Adrenal gland (tissue), 12 donors: ENCODE measurements around the gene ANAPC16. TPM values are rescaled to one million over a fixed set of nuclear protein-coding genes. Genes with fewer than 3 reads are reported as not detected.
"Not testable (repeated sequence)": the region's sequence is repeated elsewhere in the genome, so short reads cannot be mapped to it uniquely, and the experiment has no call there.

Source experiments
- DNase-seq, 7 donors: peaks; one replicate each; pipeline ENCODE4 v3.0.0-alpha.2; 2019 to 2020
- H3K27ac ChIP-seq, 5 donors: fragments of 200-600 bp; sonication (generic) in 4 of 5; 1 replicate in 3 of 5; 2 replicates in 2 of 5; pipeline versions ENCODE4 v1.5.1 to v1.8.0; 2016 to 2020; ENCODE audit warnings: mild to moderate bottlenecking in 1 of 5
- H3K27me3 ChIP-seq: fragments of 200-600 bp; 2 replicates; pipeline ENCODE4 v1.8.0; 2021
- H3K36me3 ChIP-seq, 2 donors: fragments of 200-600 bp; replicated peaks in 1 of 2; 1 replicate in 1 of 2; 2 replicates in 1 of 2; pipeline versions ENCODE4 v1.5.1 to v1.8.0; 2018 to 2022
- H3K4me1 ChIP-seq, 2 donors: fragments of 200-600 bp; replicated peaks in 1 of 2; 1 replicate in 1 of 2; 2 replicates in 1 of 2; pipeline versions ENCODE4 v1.5.1 to v1.8.0; 2018 to 2021
- H3K4me3 ChIP-seq, 4 donors: fragments of 200-600 bp; sonication (generic) in 3 of 4; one replicate each; pipeline ENCODE4 v1.5.1; 2016 to 2018
- H3K9me3 ChIP-seq, 3 donors: fragments of 200-600 bp; sonication (generic) in 1 of 3; replicated peaks in 1 of 3; 1 replicate in 2 of 3; 2 replicates in 1 of 3; pipeline versions ENCODE4 v1.5.1 to v1.8.0; 2016 to 2021
- POLR2A ChIP-seq, 2 donors: fragments of 450-650 bp; IDR thresholded peaks; one replicate each; pipeline ENCODE4 v1.6.1; 2017; ENCODE audit warnings: antibody characterized with exemption in 2 of 2, mild to moderate bottlenecking in 2 of 2, moderate library complexity in 1 of 2
- WGBS, 4 donors: extraction: QIAGEN DNeasy Blood & Tissue Kit in 2 of 4; methylation state at CpG; one replicate each; pipeline versions ENCODE4 v1.1.5 to v1.1.7; 2013 to 2017; 5-methylcytosine and 5-hydroxymethylcytosine counted together
- intact Hi-C, 2 donors: fragments of 100-400 bp; cut with DNase I; formaldehyde crosslinking; loops; one replicate each; pipeline versions ENCODE4 v1.14.1 to v1.15.0; 2022 to 2023
- polyA plus RNA-seq, 3 donors: library from polyadenylated mRNA; stranded (reverse); fragments of 200-250 nt in 2 of 3; fragments of 350-450 nt in 1 of 3; fragmentation: Illumina TruSeq in 1 of 3; extraction: RNeasy Lipid Tissue Mini Kit (QIAGEN cat#74804) in 1 of 3; gene quantifications; one replicate each; pipeline ENCODE4 v1.2.3, GENCODE V29; 2013 to 2014
- total RNA-seq, 9 donors: library from RNA; depleted of rRNA in 4 of 9; stranded (reverse); fragments of >200 nt in 4 of 9; fragments of 120-200 nt in 1 of 9; fragmentation: NEBNext Ultra II Directional in 1 of 9; extraction: Animal tissue kit (Norgen Biotek cat#: 25700) in 1 of 9; gene quantifications; one replicate each; pipeline versions ENCODE4 v1.1.0 to v1.2.4, GENCODE V29; 2013 to 2023
- TF ChIP-seq, protein P1 (sequence below), 6 experiments: fragments of 450-650 bp in 4 of 6; fragments of 200-600 bp in 2 of 6; sonication (generic) in 1 of 6; IDR thresholded peaks; 1 replicate in 5 of 6; 2 replicates in 1 of 6; pipeline versions ENCODE4 v1.5.1 to v1.8.0; 2016 to 2021; ENCODE audit warnings: antibody characterized with exemption in 6 of 6, mild to moderate bottlenecking in 2 of 6, moderate library complexity in 1 of 6
- donor health status: healthy with polysubstance abuse.
- donor health status: Bipolar disorder and iron deficiency.
- donor health status: DM: yes; HTN: yes; CAD: no.
- donor health status: DM: no; HTN: no; CAD: no.
- donor health status: DM: no; HTN: no; CAD: no.
- donor health status: DM: yes; HTN: yes; CAD: no.

The ANAPC16 gene
- total and polyA plus RNA-seq, 12 donors, result 69.1 to 186 (median 139) TPM

DNA sequence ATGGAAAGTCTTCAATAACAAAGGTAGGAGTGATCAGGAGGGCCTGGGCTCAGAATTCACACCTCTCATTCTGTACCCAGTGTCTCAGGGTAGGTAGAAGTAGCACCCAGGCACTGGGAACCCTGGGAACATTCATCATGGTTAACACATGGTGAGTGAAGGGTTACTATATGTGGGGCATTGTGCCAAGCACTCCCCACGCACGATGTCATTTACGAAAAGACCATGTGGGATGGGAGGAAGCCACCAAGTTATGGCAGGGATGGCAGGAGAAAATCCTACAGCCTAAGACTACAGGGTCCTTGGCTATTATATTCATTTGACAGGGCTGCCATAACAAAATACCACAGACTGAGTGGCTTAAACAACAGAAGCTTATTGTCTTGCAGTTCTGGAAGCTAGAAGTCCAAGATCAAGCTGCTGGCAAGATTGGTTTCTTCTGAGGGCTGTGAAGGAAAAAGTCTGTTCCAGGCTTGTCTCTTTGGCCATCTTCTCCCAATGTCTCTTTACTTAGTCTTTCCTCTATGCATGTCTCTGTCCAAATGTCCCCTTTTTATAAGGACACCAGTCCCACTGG lies 30.2 kb downstream of the ANAPC16 start:
- Histone ChIP-seq H3K4me1 (peaks cover 61 to 96% of the 10 kb centered on the region in 2 donors), H3K27me3 (no peaks in the 10 kb centered on the region), H3K9me3 (no peaks in the 10 kb centered on the region), H3K4me3 (no peak overlapping the region), H3K27ac (peak overlapping the region in 4 of 5 donors; percentile 3 to 93 (median 64)), H3K36me3 (no peaks in the 10 kb centered on the region)
- DNase-seq, result no peak
- TF ChIP-seq, protein P1, sequence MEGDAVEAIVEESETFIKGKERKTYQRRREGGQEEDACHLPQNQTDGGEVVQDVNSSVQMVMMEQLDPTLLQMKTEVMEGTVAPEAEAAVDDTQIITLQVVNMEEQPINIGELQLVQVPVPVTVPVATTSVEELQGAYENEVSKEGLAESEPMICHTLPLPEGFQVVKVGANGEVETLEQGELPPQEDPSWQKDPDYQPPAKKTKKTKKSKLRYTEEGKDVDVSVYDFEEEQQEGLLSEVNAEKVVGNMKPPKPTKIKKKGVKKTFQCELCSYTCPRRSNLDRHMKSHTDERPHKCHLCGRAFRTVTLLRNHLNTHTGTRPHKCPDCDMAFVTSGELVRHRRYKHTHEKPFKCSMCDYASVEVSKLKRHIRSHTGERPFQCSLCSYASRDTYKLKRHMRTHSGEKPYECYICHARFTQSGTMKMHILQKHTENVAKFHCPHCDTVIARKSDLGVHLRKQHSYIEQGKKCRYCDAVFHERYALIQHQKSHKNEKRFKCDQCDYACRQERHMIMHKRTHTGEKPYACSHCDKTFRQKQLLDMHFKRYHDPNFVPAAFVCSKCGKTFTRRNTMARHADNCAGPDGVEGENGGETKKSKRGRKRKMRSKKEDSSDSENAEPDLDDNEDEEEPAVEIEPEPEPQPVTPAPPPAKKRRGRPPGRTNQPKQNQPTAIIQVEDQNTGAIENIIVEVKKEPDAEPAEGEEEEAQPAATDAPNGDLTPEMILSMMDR (IDR thresholded peaks at IDR 0.05), result no peak
- TF ChIP-seq POLR2A (IDR thresholded peaks at IDR 0.05), result no peak
- WGBS, 4 donors, result 4 to 26% (median 20%) methylated on average over 3 of the region's 3 CpGs
- intact Hi-C loops, result no loop called here

DNA sequence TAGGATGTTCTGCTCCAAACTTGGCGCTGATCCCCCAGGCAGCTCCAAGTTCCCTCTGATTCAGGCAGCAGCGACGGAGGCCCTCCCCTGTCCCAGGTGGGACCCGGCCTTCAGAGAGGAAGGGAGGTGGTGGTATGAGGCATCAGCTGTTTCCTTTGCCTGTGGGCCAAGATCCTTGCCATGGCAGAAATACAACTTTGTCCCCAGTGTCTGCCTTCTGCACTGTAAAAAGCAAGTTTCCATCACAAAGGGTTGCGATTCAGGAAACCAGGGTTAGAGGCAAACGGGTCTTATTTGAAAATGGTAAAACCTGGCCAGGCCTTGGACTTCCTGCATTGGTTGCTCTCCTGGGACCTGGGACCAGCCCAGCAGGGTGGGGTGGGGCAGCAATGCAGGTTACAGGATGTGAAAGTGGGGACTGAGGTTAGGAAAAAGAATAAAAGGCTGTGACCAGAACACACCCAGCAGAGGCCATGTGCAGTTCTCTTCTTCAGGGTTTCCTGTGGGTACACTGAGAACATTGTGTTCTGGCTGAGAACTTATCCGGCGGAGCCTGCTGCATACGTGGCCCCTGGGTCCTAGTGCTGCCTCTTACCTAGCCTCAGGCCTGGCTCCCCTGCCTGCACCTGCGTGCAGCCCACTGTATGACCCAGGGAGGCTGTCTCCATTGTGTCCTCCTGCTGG lies 32.8 kb downstream of the ANAPC16 start:
- Histone ChIP-seq H3K36me3 (no peaks in the 10 kb centered on the region), H3K4me1 (peaks cover 62 to 95% of the 10 kb centered on the region in 2 donors), H3K27me3 (no peaks in the 10 kb centered on the region), H3K9me3 (no peaks in the 10 kb centered on the region), H3K27ac (peak overlapping the region; percentile 82 to 97 (median 93)), H3K4me3 (peak overlapping the region in 1 of 4 donors; percentile 11)
- intact Hi-C loops, result no loop called here
- DNase-seq, result peak; percentile 79 to 96 (median 85)
- 11 to 13% (median 12%) methylated on average over 9 to 10 of the region's 10 CpGs for WGBS, 4 donors
- TF ChIP-seq, protein P1 (IDR thresholded peaks at IDR 0.05), result peak in 1 of 6 experiments; percentile 5
- TF ChIP-seq POLR2A (IDR thresholded peaks at IDR 0.05), result peak; percentile 25 to 78

DNA sequence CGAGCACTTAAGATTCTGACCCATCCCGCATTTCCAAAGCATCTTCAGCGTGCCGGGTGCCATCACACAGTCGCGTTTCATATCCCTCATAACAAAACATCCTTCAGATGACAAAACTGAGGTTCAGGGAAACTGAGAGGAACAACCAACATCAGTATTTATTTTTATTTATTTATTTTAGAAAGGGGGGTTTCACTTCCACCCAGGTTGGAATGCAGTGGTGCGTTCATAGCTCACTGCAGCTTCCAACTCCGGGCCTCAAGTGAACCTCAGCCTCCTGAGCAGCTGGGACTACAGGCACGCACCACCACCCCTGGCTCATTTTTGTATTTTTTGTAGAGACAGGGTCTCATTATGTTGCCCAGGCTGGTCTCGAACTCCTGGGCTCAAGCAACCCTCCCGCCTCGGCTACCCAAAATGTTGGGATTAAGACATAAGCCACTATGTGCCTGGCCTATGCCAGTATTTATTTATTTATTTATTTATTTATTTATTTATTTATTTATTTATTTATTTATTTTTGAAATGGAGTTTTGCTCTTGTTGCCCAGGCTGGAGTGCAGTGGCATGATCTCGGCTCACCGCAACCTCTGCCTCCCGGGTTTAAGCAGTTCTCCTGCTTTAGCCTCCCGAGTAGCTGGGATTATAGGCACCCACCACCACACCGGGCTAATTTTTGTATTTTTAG lies 33.5 kb downstream of the ANAPC16 start:
- intact Hi-C loops, DNase-seq, H3K27me3 ChIP-seq, H3K36me3 ChIP-seq, H3K9me3 ChIP-seq: not testable (repeated sequence)
- H3K4me3 ChIP-seq, result peak overlapping the region in 1 of 4 donors; percentile 11
- peak overlapping the region; percentile 82 to 97 (median 93) for H3K27ac ChIP-seq
- H3K4me1 ChIP-seq, result peaks cover 62 to 95% of the 10 kb centered on the region in 2 donors
- WGBS, 4 donors, result 77 to 84% (median 80%) methylated on average over 17 of the region's 17 CpGs

DNA sequence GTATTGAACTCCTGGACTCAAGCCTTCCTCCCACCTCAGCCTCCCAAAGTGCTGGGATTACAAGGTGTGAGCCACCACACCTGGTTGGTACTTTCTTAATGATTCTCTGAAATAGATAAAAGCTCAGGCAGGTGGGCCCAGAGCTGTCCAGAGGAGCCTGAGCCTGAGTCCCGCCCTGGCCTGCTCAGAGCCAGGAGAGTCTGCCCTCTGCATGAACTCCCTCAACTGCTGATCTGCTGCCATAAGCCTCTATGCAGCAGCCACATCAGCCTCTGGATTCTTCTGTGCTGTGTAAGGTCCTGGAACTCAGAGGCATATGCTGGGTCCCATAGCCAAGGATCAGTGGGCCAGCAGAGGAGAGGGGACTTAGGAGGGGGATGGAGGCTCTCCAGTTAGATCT lies 34.9 kb downstream of the ANAPC16 start:
- peaks cover 64 to 95% of the 10 kb centered on the region in 2 donors for H3K4me1 ChIP-seq
- H3K27me3 ChIP-seq, result no peaks in the 10 kb centered on the region
- H3K9me3 ChIP-seq, result no peaks in the 10 kb centered on the region
- TF ChIP-seq, protein P1 (IDR thresholded peaks at IDR 0.05), result no peak
- TF ChIP-seq POLR2A (IDR thresholded peaks at IDR 0.05), result no peak
- DNase-seq, result peak in 3 of 7 donors; percentile 53 to 81 (median 65)
- intact Hi-C loops, result no loop called here
- peak overlapping the region in 3 of 5 donors; percentile 56 to 93 (median 80) for H3K27ac ChIP-seq
- 75 to 89% (median 85%) methylated on average over 1 of the region's 1 CpG; no CpG with 5 or more reads in 1 of the 4 donors for WGBS, 4 donors
- no peak overlapping the region for H3K4me3 ChIP-seq
- H3K36me3 ChIP-seq, result no peaks in the 10 kb centered on the region
